KMS-11 (cell line): ENCODE data around the gene DCLRE1B.

Experiments used
- H2AFZ ChIP-seq: fragments of 200-600 bp; sonication (generic); 2 replicates; pipeline ENCODE4 v1.6.1; 2016; ENCODE audit warnings: antibody characterized with exemption, mixed run types, low read depth
- H3K27ac ChIP-seq: fragments of 200-600 bp; sonication (generic); 2 replicates; pipeline ENCODE4 v1.6.1; 2016; ENCODE audit warnings: mild to moderate bottlenecking, mixed run types
- H3K27me3 ChIP-seq: fragments of 200-600 bp; sonication (generic); 2 replicates; pipeline ENCODE4 v1.6.1; 2017; ENCODE audit warnings: mild to moderate bottlenecking, low read depth, mixed run types, moderate library complexity; ENCODE audit not compliant: insufficient read depth
- H3K36me3 ChIP-seq: fragments of 200-600 bp; sonication (generic); 2 replicates; pipeline ENCODE4 v1.6.1; 2017; ENCODE audit warnings: mild to moderate bottlenecking, mixed run types; ENCODE audit not compliant: insufficient read depth
- H3K4me1 ChIP-seq: fragments of 200-600 bp; sonication (generic); 2 replicates; pipeline ENCODE4 v1.6.1; 2016; ENCODE audit warnings: mild to moderate bottlenecking, low read depth, mixed run types; ENCODE audit not compliant: poor library complexity, severe bottlenecking
- H3K4me2 ChIP-seq: fragments of 200-600 bp; sonication (generic); 2 replicates; pipeline ENCODE4 v1.7.0; 2016; ENCODE audit warnings: mild to moderate bottlenecking, mixed run types
- H3K4me3 ChIP-seq: fragments of 200-600 bp; sonication (generic); IDR thresholded peaks from 2 replicates; pipeline ENCODE4 v1.6.1; 2017; ENCODE audit warnings: low read depth, low read length, mixed read lengths; ENCODE audit not compliant: insufficient read depth
- H3K79me2 ChIP-seq: fragments of 200-600 bp; sonication (generic); 2 replicates; pipeline ENCODE4 v1.6.1; 2016; ENCODE audit warnings: low read depth, mixed run types; ENCODE audit not compliant: insufficient read depth
- H3K9ac ChIP-seq: fragments of 200-600 bp; sonication (generic); 2 replicates; pipeline ENCODE4 v1.6.1; 2016; ENCODE audit warnings: mild to moderate bottlenecking, mixed run types
- H4K20me1 ChIP-seq: fragments of 200-600 bp; sonication (generic); 2 replicates; pipeline ENCODE4 v1.6.1; 2016; ENCODE audit warnings: mild to moderate bottlenecking, mixed run types; ENCODE audit not compliant: insufficient read depth
- TF ChIP-seq, protein P1 (sequence below): fragments of 200-600 bp; sonication (generic); conservative IDR thresholded peaks from 2 replicates; pipeline ENCODE4 v1.6.1; 2017; ENCODE audit warnings: low read depth, mild to moderate bottlenecking, antibody characterized with exemption, low read length, moderate library complexity, mixed read lengths

DCLRE1B gene

DNA sequence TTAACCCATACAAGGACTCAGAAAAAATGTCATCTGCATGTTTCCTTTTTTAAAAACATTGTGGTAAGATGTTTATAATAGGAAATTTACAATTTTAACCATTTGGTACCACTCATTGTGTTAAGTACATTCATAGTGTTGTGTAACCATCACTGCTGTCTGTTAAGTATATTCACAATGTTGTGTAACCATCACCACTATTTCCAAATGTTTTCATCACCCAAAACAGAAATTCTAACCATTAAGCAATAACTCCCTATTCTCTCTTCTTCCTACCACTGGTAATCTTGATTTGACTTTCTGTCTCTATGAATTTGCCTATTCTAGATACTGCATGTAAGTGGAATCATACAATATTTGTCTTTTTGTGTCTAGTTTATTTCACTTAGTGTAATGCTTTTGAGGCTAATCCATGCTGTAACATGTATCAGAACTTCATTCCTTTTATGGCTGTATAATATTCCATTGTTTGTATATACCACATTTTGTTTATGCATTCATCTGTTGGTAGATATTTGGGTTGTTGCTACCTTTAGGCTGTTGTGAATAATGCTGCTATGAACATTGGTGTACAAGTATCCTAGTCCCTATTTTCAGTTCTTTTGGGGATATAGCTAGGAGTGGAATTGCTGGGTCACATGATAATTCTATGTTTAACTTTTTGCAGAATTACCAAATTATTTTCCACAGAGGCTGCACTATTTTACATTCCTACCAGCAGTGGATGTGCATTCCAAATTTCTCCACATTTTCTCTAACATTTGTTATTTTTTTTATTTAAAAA is 38.1 kb downstream of the DCLRE1B start:
- Histone ChIP-seq H3K4me1 (peaks cover 94% of the 10 kb centered on the region), H3K79me2 (peaks cover 73% of the 10 kb centered on the region), H3K4me3 (no peak overlapping the region), H2AFZ (no peak overlapping the region), H3K4me2 (peak overlapping the region; percentile 99), H3K27ac (peak overlapping the region; percentile 95; the same call in 1 of the 2 replicates), H3K36me3 (no peaks in the 10 kb centered on the region), H4K20me1 (no peaks in the 10 kb centered on the region; the same call in 1 of the 2 replicates), H3K9ac (no peak overlapping the region), H3K27me3 (no peaks in the 10 kb centered on the region)
- TF ChIP-seq, protein P1, sequence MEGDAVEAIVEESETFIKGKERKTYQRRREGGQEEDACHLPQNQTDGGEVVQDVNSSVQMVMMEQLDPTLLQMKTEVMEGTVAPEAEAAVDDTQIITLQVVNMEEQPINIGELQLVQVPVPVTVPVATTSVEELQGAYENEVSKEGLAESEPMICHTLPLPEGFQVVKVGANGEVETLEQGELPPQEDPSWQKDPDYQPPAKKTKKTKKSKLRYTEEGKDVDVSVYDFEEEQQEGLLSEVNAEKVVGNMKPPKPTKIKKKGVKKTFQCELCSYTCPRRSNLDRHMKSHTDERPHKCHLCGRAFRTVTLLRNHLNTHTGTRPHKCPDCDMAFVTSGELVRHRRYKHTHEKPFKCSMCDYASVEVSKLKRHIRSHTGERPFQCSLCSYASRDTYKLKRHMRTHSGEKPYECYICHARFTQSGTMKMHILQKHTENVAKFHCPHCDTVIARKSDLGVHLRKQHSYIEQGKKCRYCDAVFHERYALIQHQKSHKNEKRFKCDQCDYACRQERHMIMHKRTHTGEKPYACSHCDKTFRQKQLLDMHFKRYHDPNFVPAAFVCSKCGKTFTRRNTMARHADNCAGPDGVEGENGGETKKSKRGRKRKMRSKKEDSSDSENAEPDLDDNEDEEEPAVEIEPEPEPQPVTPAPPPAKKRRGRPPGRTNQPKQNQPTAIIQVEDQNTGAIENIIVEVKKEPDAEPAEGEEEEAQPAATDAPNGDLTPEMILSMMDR = no peak

- Histone ChIP-seq H3K4me1 (peaks cover 84% of the 10 kb centered on the region), H2AFZ (no peak overlapping the region), H3K27ac (no peak overlapping the region; the same call in 1 of the 2 replicates), H3K9ac (no peak overlapping the region), H3K79me2 (peaks cover 82% of the 10 kb centered on the region), H3K4me3 (no peak overlapping the region), H3K36me3 (no peaks in the 10 kb centered on the region), H3K27me3 (no peaks in the 10 kb centered on the region), H4K20me1 (no peaks in the 10 kb centered on the region; the same call in 1 of the 2 replicates), H3K4me2 (peak overlapping the region; percentile 49; the same call in 1 of the 2 replicates)
- TF ChIP-seq, protein P1 = no peak
Observed at GRCh38 chr1:113945329-113945728, 40.2 kb downstream of the DCLRE1B start.

DNA sequence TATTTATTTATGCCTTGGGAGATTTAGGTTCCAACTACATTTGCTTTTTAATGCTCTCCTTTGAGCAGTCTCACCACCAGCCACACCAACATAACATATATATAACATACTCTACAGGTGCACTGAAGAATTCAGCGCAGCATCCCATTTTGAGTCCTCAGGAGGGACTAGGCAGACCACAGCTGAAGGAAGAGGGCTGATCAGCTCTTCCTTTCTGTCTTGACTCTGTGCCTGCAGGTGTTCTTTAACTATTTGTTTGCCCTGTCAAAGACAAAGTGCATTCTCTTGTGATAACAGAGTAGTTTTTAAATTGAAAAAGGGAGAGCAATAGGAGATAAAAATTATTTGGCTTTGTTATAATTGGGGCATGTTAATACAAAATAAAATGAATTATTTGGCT is 41.0 kb downstream of the DCLRE1B start:
- Histone ChIP-seq H3K27me3 (no peaks in the 10 kb centered on the region), H3K9ac (no peak overlapping the region), H3K4me1 (peaks cover 79% of the 10 kb centered on the region), H2AFZ (no peak overlapping the region), H3K27ac (peak overlapping the region; percentile 75), H3K4me3 (no peak overlapping the region), H4K20me1 (no peaks in the 10 kb centered on the region; the same call in 1 of the 2 replicates), H3K79me2 (peaks cover 90% of the 10 kb centered on the region), H3K36me3 (no peaks in the 10 kb centered on the region), H3K4me2 (peak overlapping the region; percentile 49)
- TF ChIP-seq, protein P1 = no peak

DNA sequence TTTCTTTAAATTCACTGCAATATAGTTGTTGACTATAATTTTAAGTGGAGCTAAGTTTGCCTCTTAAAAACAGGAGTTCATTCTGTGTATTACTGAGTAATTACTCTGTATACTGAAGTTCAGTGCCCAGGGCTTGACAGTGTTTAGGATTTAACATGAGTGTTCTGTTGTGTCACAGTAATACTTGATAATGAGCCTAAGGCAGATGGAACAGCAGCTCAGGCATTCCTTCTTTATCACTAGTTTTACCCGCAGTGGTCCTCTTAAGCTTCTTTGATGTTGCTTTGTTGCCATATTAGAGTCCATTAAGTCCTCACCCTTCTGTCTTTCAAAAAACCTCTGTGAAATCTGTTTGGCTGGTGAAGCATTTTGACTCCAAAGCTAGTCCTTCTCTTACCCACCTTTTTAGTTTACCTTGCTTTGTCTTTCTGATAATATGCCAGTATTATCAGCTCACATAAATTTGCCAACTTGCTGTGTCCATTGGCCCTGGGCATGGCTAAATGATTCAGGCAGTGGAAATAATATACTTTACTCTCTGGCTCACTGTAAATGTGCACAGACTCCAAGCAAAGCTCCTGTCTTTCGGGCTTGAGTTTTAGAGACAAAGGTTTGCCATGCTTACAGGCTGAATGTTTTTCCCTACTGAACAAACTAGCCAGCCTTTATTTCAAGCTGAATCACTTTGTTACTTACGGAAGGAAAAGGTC is 41.7 kb downstream of the DCLRE1B start:
- no peak overlapping the region for H2AFZ ChIP-seq
- H4K20me1 ChIP-seq = no peaks in the 10 kb centered on the region; the same call in 1 of the 2 replicates
- H3K27ac ChIP-seq = peak overlapping the region; percentile 75
- H3K27me3 ChIP-seq = no peaks in the 10 kb centered on the region
- H3K9ac ChIP-seq = peak overlapping the region; percentile 18; the same call in 1 of the 2 replicates
- no peaks in the 10 kb centered on the region for H3K36me3 ChIP-seq
- H3K4me1 ChIP-seq = peaks cover 80% of the 10 kb centered on the region
- H3K4me3 ChIP-seq = no peak overlapping the region
- TF ChIP-seq, protein P1 = no peak
- H3K4me2 ChIP-seq = peak overlapping the region; percentile 49
- H3K79me2 ChIP-seq = peaks cover 97% of the 10 kb centered on the region
